ENCODE measurements around the gene CMTM2.
"Not testable (repeated sequence)": the region's sequence is repeated elsewhere in the genome, so short reads cannot be mapped to it uniquely, and the experiment has no call there.

Gene CMTM2

GRCh38 chr16:66587881-66588600 lies 8.8 kb downstream of the CMTM2 start:
- no peak for DNase-seq

GRCh38 chr16:66588981-66589713 lies 9.9 kb downstream of the CMTM2 start:
- peak; percentile 41 for DNase-seq

DNA sequence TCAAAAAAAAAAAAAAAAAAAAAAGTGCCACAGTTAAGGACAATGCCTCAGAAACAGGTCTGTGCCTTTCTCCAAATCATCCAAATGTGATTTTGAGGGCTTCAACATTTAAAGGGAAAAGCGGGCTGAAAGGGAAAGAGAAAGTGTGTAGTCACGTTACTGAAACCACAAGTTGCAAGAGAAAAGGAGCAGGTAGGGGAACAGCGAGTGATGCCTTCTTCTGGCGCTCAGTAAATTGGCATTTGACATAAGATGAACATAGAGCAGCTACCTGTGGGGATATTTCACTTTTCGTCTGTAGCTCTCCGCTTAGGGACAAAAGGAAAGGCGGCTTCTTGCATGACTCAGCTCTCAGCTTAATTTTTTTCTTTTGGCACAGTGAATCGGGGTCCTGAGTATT lies 11.1 kb downstream of the CMTM2 start:
- no peak for DNase-seq

DNA sequence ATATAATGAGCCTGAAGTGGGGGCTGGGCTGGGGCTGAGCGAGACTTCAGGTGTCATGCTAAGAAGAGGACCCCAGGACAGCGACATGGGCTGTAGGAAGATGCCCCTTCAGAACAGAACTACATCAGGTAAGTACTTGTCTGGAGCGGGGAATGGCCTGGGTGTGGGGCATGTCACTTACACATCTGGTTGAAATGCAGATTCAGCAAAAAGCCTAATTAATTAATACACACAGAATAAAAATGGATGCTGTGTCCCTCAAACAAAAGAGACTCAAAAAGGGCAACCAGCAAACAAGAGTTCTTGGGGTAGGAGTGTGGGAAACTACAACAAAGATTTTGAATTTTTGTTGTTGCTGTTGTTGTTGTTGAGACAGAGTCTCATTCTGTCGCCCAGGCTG lies 11.8 kb downstream of the CMTM2 start:
- no peak for DNase-seq

DNA sequence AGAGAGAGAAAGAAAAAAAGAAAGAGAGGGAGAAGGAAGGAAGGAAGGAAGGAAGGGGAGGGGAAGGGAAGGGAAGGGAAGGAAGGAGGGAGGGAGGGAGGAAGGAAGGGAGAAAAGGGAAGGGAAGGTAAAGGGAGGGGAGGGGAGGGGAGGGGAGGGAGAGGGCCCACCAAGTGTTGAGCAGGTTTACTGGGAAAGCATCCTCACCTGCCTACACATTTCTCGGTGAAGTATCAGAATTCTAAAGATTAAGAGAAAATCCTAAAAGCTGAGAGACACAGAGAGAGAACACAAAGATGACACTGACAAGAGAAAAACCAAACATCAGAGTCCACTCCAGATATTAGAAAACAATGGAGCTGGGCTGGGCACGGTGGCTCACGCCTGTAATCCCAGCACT lies 13.0 kb downstream of the CMTM2 start:
- DNase-seq = no peak

GRCh38 chr16:66592814-66593213 lies 13.6 kb downstream of the CMTM2 start:
- no peak for DNase-seq

DNA sequence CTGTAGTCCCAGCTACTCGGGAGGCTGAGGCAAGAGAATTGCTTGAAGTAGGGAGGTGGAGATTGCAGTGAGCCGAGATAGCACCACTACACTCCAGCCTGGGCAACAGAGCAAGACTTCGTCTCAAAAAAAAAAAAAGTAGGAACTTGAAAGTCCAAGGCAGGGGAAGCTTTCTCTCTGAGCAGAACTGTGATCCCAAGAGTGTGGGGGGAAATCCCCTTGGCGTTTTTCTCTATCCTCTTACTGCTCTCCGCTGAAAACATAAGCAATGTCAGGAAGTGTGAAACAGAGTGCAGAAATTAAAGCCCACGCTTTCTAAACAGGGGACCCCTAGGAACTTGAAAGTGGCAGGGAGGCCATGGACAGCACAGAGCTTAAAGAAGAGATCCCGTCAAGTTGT lies 15.5 kb downstream of the CMTM2 start:
- no peak for DNase-seq

DNA sequence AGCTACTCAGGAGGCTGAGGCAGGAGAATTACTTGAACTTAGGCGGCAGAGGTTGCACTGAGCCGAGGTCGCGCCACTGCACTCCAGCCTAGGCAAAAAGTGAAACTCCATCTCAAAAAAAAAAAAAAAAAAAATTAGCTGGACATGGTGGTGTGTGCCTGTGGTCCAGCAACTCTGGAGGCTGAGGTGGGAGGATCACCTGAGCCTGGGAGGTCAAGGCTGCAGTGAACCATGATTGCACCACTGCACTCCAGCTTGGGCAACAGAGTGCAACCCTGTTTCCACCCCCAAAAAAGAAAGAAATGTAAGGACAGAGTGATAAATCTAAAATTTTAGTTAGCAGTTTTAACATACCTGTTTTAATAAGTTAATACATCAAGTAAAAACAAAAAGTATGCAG lies 17.3 kb downstream of the CMTM2 start:
- DNase-seq = not testable (repeated sequence)

DNA sequence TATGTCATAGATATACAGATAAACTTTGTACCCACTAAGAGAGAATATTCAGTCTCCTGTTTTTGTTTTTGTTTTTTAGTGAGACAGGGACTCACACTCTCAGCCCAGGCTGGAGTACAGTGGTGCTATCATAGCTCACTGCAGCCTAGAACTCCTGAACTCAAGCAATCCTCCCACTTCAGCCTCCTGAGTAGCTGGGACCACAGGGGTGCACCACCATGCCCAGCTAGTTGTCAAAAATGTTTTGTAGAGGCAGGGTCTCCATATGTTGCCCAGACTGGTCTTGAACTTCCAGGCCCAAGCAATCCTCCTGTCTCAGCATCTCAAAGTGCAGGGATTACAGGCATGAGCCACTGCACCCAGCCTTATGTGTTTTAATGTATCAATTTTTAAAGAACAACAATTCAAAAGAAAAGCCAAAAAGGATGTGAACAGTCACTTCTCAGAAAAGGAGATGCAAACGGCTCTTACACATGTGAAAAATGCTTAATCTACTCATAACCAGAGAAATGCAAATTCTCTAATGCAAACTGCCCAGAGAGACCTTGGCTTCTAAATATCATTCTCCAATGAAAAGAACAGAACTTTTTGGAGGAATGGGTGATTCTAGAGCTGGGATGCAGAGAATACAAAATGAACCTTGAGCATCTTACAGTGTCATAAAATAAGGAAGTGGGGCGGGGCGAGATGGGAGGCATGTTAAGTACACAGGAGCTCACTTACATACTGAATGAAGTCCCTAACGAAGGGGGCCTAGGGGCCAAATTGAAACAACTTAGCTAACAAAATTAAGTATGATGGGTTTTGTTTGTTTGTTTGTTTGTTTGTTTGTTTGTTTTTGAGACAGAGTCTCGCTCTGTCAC lies 18.0 kb downstream of the CMTM2 start:
- DNase-seq = no peak

- no peak for DNase-seq
These were observed 18.8 kb downstream of the CMTM2 start for GRCh38 chr16:66598111-66598510.

- no peak for DNase-seq
These were observed 20.5 kb downstream of the CMTM2 start for GRCh38 chr16:66599726-66600125.

GRCh38 chr16:66600477-66600876 lies 21.2 kb downstream of the CMTM2 start:
- DNase-seq = no peak

- DNase-seq = no peak
These were observed 22.2 kb downstream of the CMTM2 start for GRCh38 chr16:66601471-66601870.

- peak; percentile 54 for DNase-seq
These were observed 24.5 kb downstream of the CMTM2 start for GRCh38 chr16:66603537-66604375.

GRCh38 chr16:66604376-66605176 lies 25.3 kb downstream of the CMTM2 start, which contains the start of gene CMTM3:
Gene CMTM3 (plus strand): TSS chr16:66604704. CDS start chr16:66604806, 102 bp downstream.
- peak; percentile 75 for DNase-seq

- peak; percentile 31 for DNase-seq
These were observed 26.1 kb downstream of the CMTM2 start for GRCh38 chr16:66605177-66605978.

DNA sequence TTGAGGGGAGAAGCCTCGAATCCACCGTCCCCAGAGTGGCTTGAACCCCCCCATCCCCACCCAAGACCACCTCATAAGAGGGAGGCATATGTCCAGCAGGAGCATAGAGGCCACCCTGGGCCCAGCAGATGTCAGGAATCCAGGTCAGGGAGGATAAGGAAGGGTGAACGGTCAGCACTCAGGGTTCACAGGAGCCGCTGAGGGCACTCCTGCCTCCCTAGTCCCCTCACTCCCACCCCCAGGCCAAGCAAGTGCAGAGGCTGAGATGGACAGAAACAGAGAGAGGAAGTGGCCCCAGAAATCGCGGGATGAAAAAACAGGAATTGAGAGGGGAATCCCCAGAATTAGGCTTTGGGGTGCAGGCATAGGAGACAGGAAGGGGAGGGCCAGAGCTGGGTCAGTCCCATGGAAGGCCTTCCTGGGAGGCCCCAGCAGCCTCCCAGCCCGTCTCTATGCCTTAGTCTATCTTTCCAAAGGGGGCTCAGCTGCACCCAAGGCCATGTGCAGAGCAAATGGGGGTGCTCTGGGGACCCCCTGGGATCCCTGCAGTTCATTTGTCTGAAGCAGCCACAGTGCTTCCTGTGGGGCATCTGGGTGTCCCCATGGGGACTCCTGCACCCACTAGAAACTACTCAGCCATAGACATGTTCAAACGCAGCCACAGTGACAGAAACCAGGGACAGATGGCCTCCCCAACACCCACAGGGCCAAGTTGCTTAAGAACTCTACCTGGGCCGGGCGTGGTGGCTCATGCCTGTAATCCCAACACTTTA lies 26.9 kb downstream of the CMTM2 start:
- DNase-seq = no peak

- DNase-seq = peak; percentile 87
These were observed 29.2 kb downstream of the CMTM2 start for GRCh38 chr16:66608241-66609138.

GRCh38 chr16:66609139-66609510 lies 29.9 kb downstream of the CMTM2 start:
- no peak for DNase-seq

Measured in stimulated activated CD4-positive, alpha-beta T cell treated with anti-CD3 and anti-CD28 coated beads, Interleukin-12 subunit alpha, Interleukin-12 subunit beta, amount 100 ng/mL, for 4 hours (primary cell).